OCI-M2 (cell line): ENCODE results near the gene GJC2.
"Not testable (repeated sequence)": the region's sequence is repeated elsewhere in the genome, so short reads cannot be mapped to it uniquely, and the experiment has no call there.

Source experiments
- DNase-seq: peaks from one replicate; lab custom pipeline; 2025; ENCODE audit not compliant: unreplicated experiment; lab: John Stamatoyannopoulos, UW

Gene GJC2

DNA sequence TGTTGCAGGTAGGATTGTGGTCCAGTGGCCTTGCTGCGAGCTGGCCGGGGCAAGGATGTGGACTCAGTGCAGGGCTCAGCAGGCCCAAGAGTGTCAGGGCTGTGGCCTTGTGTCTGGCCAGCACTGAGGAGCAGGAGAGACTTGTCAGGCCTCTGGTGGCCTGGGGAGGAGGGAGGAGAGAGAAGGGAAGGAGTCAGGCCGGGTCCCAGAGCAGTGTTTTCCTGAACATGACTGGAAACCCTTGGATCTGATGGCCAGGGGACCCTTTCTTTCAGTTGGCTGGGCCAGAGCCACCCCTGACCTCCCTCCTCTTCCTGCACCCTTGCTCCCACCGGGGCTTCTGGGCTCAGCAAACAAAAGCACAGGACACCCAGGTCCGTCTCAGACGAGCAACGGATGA is 20.9 kb downstream of the GJC2 start:
- DNase-seq = no peak

DNA sequence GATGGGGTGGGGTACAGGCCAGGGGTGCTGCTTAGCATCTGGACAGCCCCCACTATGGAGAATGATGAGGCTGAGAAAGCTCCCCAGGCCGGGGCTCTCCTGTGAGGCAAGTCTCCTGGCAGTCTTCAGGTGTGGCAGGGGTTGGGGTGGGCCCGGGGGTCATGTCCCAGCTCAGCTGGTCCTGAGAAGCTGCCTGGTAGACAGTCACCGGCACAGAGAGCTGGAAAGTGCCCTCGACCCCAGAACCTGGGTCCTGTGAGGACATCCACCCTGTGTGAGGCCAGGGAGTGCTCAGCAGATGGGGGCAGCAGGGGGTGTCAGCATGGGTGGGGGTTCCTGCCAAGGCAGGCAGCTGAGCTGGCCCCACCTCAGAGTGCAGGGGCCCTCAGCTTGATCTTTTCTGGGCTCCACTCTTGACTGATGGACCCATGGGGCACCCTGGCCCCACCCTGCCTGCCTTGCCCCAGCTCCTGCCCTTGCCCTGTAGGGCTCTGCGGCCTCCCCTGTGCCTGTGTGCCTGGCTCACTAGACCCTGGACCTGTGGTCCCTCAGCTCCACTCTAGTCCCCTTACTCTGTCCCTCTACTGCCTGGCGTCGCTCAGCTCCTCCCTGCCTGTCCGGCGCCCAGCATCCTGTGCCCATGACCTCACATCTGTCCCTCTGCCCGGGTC is 21.6 kb downstream of the GJC2 start:
- DNase-seq = no peak

DNA sequence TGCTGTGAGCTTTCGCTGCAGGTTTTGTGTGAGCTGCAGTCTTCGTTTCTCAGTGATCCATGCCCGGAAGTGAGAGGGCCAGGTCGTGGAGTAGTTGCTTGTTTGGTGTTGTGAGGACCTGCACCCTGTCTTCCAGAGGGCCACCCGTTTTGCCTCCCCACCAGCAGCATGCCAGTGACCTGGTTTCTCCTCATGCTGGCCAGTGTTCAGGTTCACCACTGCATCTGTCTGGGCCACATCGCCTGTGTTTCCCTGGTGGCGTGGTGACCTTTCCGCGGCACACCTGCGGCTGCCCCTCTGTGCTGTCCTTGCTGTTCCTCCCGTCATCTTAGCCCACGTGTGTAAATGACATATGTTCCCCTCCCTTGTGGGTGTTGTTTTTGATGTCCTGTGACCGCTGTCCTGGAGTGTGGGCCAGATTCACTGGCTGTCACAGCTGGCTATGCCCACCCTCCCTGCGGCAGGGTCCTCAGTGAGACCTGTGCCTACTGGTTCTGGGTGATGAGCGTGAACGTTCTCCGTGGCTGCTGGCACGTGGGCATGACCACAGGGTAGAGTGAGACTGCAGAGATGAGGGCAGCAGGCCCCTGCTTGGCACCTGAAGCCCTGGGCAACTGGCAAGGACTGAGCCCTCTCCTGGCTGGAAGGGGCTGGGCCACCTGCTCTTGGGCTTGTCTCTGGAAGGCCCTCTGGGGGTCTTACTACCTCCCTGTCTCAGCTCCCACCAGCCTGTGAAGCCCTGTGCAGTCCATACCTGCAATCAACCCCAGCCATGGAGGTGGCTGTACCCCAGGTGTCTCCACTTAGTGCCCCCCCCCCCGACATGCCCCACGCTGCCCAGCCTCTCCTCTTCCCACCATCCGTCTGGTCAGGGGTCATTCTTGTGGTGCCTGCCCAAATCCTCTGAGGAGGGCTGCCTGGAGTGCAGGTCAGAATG is 23.1 kb downstream of the GJC2 start:
- DNase-seq = no peak

DNA sequence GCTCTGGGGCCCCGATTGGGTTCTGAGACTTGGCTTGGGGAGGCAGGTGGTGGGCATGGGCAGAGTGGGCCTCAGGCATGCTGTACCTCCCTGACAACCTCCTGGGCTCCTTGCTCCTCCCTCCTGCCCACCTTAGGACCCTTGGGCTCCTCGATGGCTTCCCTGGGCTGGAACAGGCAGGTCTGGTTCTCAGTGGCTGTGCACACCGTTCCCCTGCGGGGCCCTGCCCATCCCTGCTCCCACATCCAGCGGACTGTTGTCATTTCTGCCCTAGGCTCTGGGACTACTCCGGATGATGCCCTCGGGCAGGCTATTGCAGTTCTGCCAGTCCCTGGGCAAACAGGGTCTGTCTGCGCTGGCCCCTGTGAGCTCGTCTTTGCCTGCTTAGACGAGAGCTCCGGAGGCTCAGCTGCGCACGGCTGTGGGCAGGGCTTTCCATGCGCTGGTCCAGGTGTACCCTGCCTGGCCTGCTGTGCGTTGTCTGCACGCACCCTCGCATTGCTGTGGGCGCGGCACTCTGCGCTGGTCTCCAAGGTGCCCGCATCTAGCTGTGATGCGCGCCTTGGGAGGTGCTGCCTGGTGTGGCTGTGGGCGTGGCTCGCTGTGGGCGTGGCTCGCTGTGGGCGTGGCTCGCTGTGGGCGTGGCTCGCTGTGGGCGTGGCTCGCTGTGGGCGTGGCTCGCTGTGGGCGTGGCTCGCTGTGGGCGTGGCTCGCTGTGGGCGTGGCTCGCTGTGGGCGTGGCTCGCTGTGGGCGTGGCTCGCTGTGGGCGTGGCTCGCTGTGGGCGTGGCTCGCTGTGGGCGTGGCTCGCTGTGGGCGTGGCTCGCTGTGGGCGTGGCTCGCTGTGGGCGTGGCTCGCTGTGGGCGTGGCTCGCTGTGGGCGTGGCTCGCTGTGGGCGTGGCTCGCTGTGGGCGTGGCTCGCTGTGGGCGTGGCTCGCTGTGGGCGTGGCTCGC is 24.1 kb downstream of the GJC2 start:
- DNase-seq = not testable (repeated sequence)

DNA sequence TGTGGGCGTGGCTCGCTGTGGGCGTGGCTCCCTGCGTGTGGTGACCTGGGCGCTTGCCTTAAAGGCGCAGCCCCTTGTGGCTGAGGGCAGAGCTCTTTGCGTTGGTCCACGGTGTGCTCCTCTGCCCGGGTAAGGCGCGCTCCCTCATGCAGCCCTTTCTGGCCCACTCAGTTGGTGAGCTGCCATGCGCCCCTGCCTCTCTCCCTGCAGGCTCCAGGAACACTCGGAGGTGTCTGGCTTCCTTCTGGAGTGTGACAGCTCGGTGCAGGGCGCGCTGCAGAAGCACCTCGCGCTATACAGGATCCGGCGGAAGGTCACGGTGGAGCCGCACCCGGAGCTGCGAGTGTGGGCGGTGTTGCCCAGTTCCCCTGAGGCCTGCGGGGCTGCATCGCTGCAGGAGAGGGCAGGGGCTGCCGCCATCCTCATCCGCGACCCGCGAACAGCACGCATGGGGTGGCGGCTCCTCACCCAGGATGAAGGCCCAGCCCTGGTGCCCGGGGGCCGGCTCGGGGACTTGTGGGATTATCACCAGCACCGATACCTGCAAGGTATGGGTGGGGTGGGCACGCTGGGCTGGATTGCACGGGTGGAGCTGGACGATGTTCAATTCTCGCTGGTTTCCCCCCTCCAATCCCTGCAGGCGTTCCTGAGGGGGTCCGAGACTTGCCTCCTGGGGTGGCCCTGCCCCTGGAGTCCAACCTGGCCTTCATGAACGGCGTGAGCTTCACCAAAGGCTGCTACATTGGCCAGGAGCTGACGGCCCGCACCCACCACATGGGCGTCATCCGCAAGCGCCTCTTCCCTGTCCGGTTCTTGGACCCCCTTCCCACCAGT is 25.0 kb downstream of the GJC2 start:
- no peak for DNase-seq

DNA sequence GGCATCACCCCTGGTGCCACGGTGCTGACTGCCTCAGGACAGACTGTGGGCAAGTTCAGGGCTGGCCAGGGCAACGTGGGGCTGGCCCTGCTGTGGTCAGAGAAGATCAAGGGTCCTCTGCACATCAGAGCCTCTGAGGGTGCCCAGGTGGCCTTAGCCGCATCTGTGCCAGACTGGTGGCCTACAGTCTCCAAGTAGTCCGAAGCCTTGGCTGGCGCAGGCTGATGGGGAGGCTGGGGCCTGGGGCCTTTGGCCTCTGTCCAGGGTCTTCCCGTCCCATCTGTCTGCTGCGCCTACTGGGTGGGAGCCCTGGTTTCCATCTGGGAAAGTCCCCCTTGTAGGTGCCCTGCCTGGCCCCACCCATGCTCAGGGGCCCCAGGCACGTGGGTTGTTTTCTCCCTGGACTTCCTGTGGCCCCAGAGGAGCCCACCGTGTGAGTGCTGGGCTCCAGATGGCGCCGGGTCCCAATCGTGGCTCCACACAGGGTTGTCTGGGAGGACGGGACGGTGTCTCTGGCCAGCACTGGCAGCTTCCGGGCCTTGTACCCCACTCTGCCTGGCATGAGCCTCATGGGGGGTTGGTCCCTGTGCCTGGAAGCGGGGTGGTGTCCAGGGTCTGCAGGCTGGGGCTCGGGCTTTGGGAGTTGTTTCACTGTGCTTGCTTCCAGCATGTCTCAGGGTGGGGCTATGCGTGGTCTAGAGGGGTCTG is 25.7 kb downstream of the GJC2 start:
- no peak for DNase-seq

DNA sequence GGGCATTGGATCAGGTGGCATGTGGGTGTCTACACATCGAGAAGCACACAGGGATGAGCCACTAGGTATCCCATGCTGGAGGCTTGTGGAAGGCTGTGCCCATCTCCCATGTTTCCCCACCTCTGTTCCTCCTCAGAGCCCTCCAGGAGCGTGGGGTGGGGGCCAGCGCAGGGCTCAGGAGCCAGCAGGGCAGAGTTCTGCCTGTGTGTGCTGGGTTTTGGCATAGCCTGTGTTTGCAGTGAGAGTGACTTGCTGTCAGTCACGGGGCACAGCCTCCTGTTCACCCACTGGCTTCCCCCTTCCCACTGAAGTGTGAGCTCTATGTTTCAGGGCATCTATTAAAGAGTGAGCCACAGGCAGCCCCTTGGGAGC is 26.3 kb downstream of the GJC2 start:
- DNase-seq = no peak

DNA sequence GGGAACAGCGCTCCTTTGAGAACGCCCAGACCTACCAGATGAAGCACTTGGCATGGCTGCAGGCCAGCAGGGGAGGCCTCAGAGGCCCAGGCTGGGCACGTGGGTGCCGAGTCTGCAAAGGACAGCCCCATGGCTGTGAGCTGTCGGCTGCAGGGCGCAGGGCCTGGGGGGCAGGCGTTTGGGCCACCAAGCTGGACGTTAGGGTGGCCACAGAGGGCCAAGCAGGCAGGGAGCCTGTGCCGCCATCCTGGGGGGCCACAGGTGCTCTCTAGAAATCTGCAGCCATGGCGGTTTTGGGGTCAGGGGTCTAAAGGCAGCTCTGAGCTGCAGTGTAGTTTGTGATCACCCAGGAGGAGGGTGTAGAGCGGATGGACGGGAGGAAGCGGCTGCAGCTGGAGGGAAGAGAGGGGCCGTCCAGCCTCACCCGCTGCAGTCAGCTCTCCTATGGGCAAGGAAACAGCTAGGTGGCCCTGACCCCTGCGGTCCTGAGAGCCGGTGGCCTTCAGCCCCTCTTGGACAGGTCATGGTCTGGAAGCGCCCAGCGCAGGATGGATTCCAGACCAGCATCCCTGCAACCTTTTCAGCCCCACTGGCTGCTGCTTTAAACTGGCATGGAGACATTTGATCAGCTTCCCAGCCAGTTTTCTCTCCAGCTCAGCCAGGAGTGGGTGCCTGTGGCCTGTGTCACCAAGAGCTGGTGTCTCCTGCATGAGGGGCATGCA is 26.9 kb downstream of the GJC2 start:
- DNase-seq = no peak

DNA sequence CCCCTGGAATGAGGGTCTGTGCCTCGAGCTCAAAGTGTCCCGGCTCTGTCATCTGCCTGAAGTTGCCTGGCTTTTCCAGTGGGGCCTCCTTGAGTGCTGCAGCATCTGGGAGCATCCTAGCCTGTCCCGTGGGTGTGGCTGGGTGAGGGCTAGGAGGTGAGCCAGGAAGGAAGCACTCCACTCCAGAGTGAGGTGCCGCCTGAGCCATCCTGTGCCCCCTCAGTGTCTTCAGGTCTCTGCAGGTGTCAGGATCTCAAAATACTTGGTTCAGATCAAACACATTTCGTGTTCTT is 27.4 kb downstream of the GJC2 start:
- DNase-seq = no peak

DNA sequence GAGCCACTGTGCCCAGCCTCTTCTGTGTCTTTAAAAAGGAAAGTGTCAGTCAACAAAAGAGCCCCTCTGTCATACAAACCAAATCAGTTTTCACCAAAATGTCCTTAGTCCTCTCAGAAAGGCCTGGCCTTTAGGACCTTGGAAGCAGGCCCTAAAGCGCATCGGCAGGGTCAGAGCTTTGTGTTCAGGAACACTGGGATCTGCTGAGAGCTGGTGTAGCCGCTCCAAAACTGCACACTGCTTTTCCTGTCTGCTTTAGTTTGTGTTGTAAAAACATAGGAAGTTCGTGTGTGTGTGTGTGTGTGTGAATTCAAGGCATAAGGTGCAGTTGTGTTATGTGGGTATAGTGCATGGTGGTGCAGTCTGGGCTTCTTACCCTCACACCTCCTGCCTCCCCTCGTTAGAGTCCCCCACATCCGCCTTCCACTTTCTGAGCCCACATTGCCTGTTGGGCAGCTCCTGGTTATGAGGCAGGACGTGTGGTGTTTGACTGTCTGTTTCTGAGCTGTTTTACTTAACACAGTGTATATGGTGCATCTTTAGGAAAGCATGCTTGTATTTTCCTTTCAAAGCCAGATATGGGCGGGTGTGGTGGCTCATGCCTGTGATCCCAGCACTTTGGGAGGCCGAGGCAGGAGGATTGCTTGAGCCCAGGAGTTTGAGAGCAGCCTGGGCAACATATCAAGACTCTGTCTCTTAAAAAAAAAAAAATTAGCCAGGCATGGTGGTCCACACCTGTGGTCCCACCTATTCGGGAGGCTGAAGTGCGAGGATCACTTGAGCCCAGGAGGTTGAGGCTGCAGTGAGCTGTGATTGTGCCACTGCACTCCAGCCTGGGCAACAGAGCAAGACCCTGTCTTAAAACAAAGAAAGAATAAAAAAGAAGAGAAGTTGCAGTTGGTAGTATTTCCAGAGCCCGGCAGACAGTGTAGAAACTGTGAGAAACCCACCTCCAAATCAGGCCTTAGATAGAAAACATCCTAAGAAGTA is 28.3 kb downstream of the GJC2 start:
- DNase-seq = no peak

DNA sequence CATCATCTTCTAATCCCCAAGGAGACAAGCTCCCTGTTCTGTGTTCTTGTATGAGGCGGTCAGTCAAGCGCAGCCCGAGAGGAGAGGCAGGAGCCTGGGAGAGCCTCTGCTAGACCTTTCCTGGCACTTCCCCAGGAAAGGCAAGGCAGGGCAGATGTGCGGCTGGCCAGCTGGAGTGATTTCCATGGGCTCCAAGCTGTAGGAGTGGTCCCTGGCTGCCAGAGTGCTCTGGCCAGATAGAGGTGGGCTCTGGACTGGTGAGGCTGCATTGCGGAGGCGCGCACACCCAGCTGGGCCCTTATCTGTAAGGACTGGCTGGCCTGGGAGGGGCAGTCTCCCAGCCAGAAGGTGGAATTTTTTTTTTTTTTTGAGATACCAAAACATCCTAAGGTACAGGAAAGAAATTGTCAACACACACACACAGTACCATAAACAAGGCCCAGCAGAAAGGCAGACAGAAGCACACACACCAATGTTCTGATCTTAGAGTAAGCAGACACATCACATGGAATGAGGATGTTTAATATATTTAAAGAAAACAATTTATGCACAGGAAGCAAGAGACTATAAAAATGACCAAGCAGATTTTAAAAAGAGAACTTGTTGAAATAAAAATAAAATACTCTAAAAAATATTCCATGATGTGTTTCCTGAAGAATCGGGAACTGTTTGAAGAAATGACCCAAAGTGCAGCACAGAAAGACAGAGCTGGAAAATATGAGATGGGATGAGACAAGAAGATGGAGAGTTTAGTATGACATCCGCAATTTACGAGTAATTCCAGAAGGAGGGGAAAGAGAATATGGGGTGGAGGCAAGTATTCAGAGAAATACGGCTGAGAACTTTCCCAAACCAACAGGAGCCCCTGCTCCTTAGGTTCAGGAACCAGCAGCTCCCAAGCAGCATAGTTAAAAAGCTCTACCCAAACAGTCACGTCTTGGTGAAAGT is 29.3 kb downstream of the GJC2 start:
- no peak for DNase-seq

DNA sequence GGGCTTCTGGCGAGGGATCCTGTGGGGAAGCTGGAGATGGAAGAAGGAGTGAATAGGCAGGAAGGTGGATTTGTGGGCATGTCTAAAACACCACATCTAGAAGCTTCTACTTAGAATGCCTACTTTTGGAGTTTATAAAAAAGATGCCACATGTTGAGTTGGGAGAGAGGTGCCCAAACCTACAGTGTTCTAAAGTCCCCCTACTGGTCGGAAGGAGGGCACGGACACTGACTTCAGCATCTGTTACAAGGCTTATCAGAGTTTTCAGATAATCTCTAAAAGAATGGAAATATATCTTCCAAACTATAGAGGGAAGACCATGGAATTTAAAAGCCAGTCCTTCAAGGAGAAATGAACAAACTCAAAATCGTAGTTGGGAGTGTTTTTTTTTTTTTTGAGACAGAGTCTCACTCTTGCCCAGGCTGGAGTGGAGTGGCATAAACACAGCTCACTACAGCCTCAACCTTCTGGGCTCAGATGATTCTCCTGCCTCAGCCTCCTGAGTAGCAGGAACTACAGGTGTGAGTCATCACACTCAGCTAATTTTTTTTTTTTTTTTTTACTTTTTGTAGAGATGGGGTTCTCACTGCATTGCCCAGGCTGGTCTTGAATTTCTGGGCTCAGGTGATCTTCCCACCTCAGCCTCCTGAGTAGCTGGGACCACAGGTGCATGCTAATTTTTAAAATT is 30.7 kb downstream of the GJC2 start:
- DNase-seq = no peak

DNA sequence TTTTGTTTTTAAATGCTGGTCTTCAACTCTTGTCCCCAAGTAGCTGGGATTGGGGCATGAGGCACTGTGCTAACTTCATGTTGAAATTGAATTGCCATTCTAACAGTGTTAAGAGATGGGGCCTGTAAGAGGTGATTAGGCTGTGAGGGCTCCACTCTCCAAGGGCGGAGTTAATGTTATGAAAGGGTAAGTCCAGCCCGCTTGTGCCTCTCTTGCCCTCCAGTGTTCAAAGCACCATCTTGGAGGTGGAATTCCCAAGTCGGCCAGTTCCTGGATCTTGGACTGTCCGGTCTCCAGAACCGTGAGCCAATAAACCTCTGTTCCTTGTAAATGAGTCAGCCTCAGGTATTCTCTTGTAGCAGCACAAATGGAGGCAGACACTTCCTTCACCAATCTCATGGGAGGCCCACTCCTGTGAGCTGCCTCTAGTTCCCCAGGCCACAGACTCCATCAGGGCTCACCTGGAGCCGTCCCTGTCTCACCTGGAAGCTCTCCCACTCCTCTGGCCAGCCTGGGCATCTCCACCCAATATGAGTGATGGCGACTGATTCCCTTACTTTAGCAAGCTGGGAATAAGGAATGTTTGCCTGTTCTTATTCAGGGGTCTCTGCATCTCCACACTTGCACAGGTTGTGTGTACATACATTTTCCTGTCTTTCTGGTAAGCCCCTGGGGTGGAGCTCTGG is 31.4 kb downstream of the GJC2 start:
- DNase-seq = no peak

DNA sequence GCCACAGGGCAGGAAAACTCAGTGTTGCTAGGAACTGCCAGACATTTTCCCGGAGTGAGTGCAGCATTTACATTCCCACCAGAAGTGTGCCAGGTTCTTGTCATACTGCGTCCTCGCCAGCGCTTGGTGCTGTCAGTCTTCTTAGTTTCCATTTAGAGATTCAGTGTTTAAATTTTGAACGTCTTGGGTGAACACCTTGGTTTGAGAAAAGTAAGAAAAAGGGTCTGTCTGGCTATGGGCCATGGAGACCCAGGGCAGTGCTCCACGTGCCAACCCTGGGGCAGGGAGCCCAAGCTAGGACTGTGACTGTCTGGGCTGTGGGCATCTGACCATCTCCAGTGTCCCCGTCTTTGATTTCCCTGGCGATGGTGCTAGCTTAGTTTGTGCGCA is 31.9 kb downstream of the GJC2 start:
- no peak for DNase-seq

DNA sequence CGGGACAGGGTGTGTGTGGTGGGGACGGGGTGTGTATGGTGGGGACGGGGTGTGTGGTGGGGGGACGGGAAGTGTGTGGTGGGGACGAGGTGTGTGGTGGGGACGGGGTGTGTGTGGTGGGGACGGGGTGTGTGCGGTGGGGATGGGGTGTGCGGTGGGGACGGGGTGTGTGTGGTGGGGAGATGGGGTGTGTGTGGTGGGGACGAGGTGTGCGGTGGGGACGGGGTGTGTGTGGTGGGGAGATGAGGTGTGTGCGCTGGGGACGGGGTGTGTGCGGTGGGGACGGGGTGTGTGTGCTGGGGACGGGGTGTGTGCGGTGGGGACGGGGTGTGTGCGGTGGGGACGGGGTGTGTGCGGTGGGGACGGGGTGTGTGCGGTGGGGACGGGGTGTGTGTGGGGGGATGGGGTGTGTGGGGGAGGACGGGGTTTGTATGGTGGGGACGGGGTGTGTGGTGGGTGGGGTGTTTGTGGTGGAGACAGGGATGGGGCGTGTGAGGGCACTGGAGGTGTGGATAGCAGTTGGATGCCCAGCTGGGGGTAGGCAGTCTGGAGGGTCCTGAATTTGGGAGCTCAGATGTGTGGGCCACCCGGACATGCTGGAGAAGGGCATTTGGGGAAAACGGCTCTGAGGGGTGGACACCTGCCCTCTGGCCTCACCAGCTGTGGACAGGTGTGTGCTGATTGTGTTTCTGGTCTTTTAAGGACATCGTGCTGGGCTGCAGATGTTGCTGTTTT is 32.7 kb downstream of the GJC2 start:
- DNase-seq = no peak
